Fibroblast of lung (primary cell): ENCODE measurements around the gene USP11. TPM values are rescaled to one million over a fixed set of nuclear protein-coding genes. Genes with fewer than 3 reads are reported as not detected.

Experiments used
- DNase-seq, 2 donors: peaks; one replicate each; pipeline versions ENCODE4 v3.0.0 to v3.0.0-alpha.2; 2010; ENCODE audit warnings: low read depth in 2 of 2
- H2AFZ ChIP-seq: 2 replicates; pipeline ENCODE4 v1.5.1; 2012; ENCODE audit warnings: low read length, control low read depth, inconsistent platforms
- H3K27ac ChIP-seq: 2 replicates; pipeline ENCODE4 v1.5.1; 2011; ENCODE audit warnings: low read length, control low read depth; ENCODE audit not compliant: insufficient read depth
- H3K27me3 ChIP-seq: 2 replicates; pipeline ENCODE4 v1.5.1; 2011; ENCODE audit warnings: mild to moderate bottlenecking, low read length; ENCODE audit not compliant: control insufficient read depth, insufficient read depth
- H3K36me3 ChIP-seq: 2 replicates; pipeline ENCODE4 v1.5.1; 2011; ENCODE audit warnings: low read length; ENCODE audit not compliant: control insufficient read depth, insufficient read depth
- H3K4me1 ChIP-seq: 2 replicates; pipeline ENCODE4 v1.5.1; 2011; ENCODE audit warnings: low read length; ENCODE audit not compliant: control insufficient read depth, insufficient read depth; ENCODE audit errors: extremely low read depth
- H3K4me2 ChIP-seq: 2 replicates; pipeline ENCODE4 v1.5.1; 2011; ENCODE audit warnings: low read length, control low read depth; ENCODE audit not compliant: insufficient read depth; ENCODE audit errors: extremely low read depth
- H3K4me3 ChIP-seq, 4 experiments: fragments of 200-600 bp in 1 of 4; sonication (generic) in 1 of 4; replicated peaks in 1 of 4; 2 replicates each; pipeline ENCODE4 v1.5.1; 2011 to 2016; ENCODE audit warnings: low read length in 4 of 4, low read depth in 3 of 4, mild to moderate bottlenecking in 3 of 4, control low read depth in 2 of 4, inconsistent platforms in 1 of 4, mixed read lengths in 1 of 4; ENCODE audit not compliant: insufficient read depth in 1 of 4; ENCODE audit errors: control extremely low read depth in 1 of 4
- H3K79me2 ChIP-seq: 2 replicates; pipeline ENCODE4 v1.5.1; 2012; ENCODE audit warnings: mild to moderate bottlenecking, low read length, inconsistent platforms; ENCODE audit not compliant: control insufficient read depth, insufficient read depth
- H3K9ac ChIP-seq: 2 replicates; pipeline ENCODE4 v1.5.1; 2011; ENCODE audit warnings: mild to moderate bottlenecking, low read length, control low read depth; ENCODE audit not compliant: insufficient read depth
- H3K9me3 ChIP-seq: 2 replicates; pipeline ENCODE4 v1.5.1; 2012; ENCODE audit warnings: low read depth, low read length; ENCODE audit not compliant: control insufficient read depth, insufficient read depth
- H4K20me1 ChIP-seq: 2 replicates; pipeline ENCODE4 v1.5.1; 2011; ENCODE audit warnings: low read length; ENCODE audit not compliant: control insufficient read depth, insufficient read depth; ENCODE audit errors: extremely low read depth
- EZH2 ChIP-seq: IDR thresholded peaks from 2 replicates; pipeline ENCODE4 v1.5.1; 2012; ENCODE audit warnings: low read length, control low read depth, mild to moderate bottlenecking; ENCODE audit errors: missing control alignments
- polyA plus RNA-seq, 2 donors: library from polyadenylated mRNA; depleted of rRNA in 1 of 2; stranded (reverse) in 1 of 2; unstranded in 1 of 2; fragments of >200 nt; gene quantifications; 2 replicates each; pipeline ENCODE4 v1.2.1, GENCODE V29; 2011 to 2012; ENCODE audit warnings: missing spikeins in 1 of 2
- total RNA-seq: library from RNA; depleted of rRNA; stranded (reverse); fragments of >200 nt; gene quantifications from 2 replicates; pipeline ENCODE4 v1.2.1, GENCODE V29; 2014
- TF ChIP-seq, protein P1 (sequence below), 2 donors: IDR thresholded peaks in 1 of 2; conservative IDR thresholded peaks in 1 of 2; 1 replicate in 1 of 2; 2 replicates in 1 of 2; pipeline ENCODE4 v1.5.1; 2011 to 2012; ENCODE audit warnings: low read length in 2 of 2, control low read depth in 1 of 2, inconsistent platforms in 1 of 2, low read depth in 1 of 2, mild to moderate bottlenecking in 1 of 2

The USP11 gene
- total and polyA plus RNA-seq, 2 donors (not counting 1 experiment from before 2014, with no cell fraction given) = 24.6 to 47.9 TPM

DNA sequence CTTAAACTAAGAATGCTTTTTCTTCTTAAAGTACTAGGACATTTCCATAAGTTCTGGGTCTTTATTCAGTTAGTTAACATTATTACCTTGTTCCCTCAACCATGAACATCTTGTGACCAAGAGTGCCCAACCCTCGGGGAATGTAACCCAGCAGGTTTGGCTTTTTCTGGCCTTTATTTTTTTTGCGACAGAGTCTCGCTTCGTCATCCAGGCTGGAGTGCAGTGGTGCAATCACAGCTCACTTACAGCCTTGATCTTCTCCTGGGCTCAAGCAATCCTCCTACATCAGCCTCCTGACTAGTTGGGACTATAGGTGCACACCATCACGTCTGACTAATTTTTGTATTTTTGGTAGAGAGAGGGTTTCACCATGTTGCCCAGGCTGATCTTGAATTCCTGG, 65.1 kb downstream of the USP11 start:
- TF ChIP-seq, protein P1, sequence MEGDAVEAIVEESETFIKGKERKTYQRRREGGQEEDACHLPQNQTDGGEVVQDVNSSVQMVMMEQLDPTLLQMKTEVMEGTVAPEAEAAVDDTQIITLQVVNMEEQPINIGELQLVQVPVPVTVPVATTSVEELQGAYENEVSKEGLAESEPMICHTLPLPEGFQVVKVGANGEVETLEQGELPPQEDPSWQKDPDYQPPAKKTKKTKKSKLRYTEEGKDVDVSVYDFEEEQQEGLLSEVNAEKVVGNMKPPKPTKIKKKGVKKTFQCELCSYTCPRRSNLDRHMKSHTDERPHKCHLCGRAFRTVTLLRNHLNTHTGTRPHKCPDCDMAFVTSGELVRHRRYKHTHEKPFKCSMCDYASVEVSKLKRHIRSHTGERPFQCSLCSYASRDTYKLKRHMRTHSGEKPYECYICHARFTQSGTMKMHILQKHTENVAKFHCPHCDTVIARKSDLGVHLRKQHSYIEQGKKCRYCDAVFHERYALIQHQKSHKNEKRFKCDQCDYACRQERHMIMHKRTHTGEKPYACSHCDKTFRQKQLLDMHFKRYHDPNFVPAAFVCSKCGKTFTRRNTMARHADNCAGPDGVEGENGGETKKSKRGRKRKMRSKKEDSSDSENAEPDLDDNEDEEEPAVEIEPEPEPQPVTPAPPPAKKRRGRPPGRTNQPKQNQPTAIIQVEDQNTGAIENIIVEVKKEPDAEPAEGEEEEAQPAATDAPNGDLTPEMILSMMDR (conservative IDR thresholded peaks at IDR 0.05 in 1 of 2, IDR thresholded peaks at IDR 0.05 in 1 of 2; ENCODE audit: low read depth in 1 of 2, low read length in 2 of 2) = no peak
- TF ChIP-seq EZH2 = no peak

More for the DNA sequence above, 65.1 kb downstream of the USP11 start:
- H4K20me1 ChIP-seq = no peaks in the 10 kb centered on the region
- H3K4me1 ChIP-seq = no peaks in the 10 kb centered on the region
- H3K79me2 ChIP-seq = no peaks in the 10 kb centered on the region
- H3K4me2 ChIP-seq = no peak overlapping the region
- H3K27ac ChIP-seq = no peak overlapping the region
- no peak overlapping the region for H2AFZ ChIP-seq
- H3K9me3 ChIP-seq = no peaks in the 10 kb centered on the region
- no peaks in the 10 kb centered on the region for H3K36me3 ChIP-seq
- no peak overlapping the region for H3K4me3 ChIP-seq
- no peak overlapping the region for H3K9ac ChIP-seq
- H3K27me3 ChIP-seq = no peaks in the 10 kb centered on the region
- DNase-seq = no peak

Other genes starting within 250 kb of the USP11 start
- 15.4 and 23.8 TPM in 2 replicates for gene RGN, start 154.6 kb upstream of the USP11 start, total RNA-seq
- 7.0 and 7.4 TPM in 2 replicates for gene RGN, start 154.6 kb upstream of the USP11 start, polyA plus RNA-seq
- 55.0 and 72.7 TPM in 2 replicates for gene NDUFB11, start 88.3 kb upstream of the USP11 start, total RNA-seq
- 38.9 and 44.0 TPM in 2 replicates for gene NDUFB11, start 88.3 kb upstream of the USP11 start, polyA plus RNA-seq
- 39.5 and 50.0 TPM in 2 replicates for gene RBM10, start 87.8 kb upstream of the USP11 start, total RNA-seq
- gene RBM10, start 87.8 kb upstream of the USP11 start, polyA plus RNA-seq = 14.9 and 21.2 TPM in 2 replicates
- gene UBA1, start 39.2 kb upstream of the USP11 start, total RNA-seq = 75.2 and 135 TPM in 2 replicates
- 158 and 303 TPM in 2 replicates for gene UBA1, start 39.2 kb upstream of the USP11 start, polyA plus RNA-seq
- 34.2 and 57.6 TPM in 2 replicates for gene CDK16, start 14.3 kb upstream of the USP11 start, total RNA-seq
- 104 and 135 TPM in 2 replicates for gene CDK16, start 14.3 kb upstream of the USP11 start, polyA plus RNA-seq
- 0.17 and 0.26 TPM in 2 replicates for gene ZNF157, start 137.6 kb downstream of the USP11 start, total RNA-seq
- gene ZNF157, start 137.6 kb downstream of the USP11 start, polyA plus RNA-seq = 0.02 TPM in 1 of 2 replicates, not detected in the other